HG03095 (cell line): ENCODE results near the gene OCA2.
"Not testable (repeated sequence)": the region's sequence is repeated elsewhere in the genome, so short reads cannot be mapped to it uniquely, and the experiment has no call there.

Experiments used
- ATAC-seq: cut with Tn5 transposase; IDR thresholded peaks from one replicate; pipeline ENCODE4 v1.9.1; 2021; ENCODE audit warnings: moderate library complexity; ENCODE audit not compliant: unreplicated experiment

Gene OCA2

DNA sequence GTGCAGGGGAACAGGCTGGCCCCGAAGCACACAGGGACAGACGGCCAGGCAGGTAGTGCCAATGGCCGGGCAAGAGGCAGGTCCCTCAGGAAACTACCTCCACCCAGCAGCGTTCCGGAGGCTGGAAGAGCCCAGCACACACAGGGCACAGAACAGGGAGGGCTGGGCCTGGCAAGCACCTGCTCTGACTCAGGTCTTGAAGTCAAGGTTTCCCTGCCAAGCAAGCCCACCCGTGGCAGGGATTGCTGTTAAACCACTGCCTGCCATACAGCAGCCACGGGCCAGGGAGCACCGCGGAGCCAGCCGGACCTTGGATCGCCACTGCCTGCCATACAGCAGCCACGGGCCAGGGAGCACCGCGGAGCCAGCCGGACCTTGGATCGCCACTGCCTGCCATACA lies 22.5 kb upstream of the OCA2 start:
- ATAC-seq, result not testable (repeated sequence)

DNA sequence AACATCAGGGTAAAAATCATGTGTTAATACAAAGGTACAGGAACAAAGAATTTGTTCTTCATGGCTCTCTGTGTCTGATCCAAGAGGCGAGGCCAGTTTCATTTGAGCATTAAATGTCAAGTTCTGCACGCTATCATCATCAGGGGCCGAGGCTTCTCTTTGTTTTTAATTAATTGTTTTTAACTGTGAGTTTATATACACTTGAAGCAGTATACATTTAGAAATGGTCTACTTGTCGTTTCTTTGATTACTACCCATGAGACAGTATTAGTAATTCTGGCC lies 21.2 kb upstream of the OCA2 start:
- no peak for ATAC-seq

DNA sequence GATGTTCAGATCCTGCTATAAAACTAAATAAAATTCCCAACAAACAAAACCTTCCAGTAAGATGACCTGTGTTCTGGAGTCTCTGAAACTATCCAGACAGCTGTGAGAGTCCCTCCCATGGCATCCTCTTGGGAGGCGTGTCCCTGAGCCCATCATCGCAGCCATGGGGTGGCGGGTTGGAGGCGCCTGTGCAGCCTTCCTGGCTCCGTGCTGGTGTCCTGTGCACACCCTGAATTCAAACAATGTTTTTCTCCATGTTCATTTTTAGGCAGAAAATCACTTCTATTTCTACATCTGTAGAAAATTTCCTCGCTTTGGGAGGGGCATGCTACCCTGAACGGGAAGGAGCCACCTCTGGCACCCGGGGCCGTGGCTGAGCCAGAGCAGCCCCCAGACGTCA lies 19.4 kb upstream of the OCA2 start:
- no peak for ATAC-seq

DNA sequence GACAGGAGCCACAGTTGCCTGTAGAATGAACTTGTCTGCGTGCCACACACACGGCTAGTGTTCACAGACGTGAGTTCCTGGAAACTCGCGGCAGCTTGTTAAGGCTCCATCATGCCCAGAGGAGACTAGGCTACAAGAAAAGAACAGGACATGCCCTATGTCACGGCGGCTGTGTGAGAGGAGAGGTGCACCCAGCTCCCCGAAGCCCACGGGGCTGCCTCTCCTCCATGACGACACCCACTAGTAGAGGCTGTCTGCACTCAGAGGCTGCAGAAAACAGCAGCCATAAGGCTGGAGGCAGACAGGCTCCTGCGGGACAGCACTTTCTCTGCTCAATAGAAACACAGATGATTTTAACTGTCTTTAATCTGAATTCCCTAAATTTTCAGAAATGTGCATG lies 19.0 kb upstream of the OCA2 start:
- ATAC-seq, result no peak

DNA sequence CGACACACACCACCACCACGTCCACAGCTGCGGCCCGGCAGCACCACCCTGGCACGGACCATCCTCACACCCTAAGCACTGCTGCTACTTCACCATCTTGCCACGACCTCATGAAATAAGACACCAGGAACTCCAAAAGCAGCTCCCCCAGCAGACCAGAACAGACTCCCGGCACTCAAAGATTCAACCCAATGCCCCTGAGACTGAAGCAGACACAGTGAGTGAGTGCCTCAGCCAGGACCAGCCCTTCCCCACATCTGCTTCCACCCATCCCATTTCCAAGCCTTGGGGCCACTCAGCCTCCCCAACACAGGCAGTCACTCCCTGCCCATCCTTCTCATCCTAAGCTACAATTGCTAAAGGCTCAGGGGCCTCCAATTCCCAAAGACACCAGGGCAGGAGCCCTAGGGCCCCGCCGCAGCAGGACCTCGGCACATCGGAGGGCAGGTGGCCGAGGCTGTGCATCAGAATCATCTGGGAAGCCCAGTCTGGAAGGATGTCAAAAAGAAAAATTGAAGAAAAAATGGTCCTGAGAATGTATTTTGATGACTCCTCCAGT lies 18.4 kb upstream of the OCA2 start:
- no peak for ATAC-seq

DNA sequence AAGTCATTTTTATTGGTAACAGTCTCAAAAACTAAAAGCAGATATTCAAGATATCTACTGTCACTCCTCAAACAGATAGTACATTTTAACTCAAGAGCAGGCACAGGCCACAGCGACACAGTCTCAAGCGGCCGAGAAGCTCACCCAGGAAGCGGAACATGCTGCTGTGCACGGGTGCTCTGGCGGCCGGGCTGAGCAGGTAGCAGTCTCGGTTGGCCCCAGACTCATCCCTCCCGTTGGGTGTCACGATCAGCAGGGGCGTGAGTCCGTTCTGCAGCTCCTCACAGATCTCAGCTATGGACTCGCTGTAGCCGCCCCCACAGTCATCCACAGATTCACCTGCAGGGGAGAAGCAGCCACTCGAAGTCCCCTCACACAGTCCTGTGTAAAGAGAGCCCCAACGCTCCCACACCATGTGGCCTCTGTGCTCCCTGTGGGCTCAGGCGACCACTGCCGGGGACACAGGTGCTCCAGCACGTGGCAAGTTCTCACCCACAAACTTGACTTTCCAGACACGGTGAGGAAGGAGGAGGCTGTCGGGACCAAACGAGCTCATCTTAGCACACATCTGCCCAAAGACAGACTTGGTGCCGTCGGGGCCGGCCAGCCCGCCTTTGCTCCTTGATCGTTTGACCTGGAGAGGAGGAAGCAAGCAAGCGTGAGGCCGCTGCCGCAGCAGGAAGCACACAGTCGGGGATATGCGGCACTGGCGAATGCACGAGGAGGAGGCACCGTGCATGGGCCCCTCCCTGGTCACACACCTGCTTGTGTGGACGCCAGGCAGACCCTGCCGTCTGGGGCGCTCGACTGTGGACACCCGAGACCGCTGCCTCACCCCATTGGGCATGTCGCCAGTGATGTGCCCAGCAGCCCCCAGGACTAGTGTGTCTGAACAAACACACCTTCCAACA lies 17.7 kb upstream of the OCA2 start:
- ATAC-seq, result no peak

DNA sequence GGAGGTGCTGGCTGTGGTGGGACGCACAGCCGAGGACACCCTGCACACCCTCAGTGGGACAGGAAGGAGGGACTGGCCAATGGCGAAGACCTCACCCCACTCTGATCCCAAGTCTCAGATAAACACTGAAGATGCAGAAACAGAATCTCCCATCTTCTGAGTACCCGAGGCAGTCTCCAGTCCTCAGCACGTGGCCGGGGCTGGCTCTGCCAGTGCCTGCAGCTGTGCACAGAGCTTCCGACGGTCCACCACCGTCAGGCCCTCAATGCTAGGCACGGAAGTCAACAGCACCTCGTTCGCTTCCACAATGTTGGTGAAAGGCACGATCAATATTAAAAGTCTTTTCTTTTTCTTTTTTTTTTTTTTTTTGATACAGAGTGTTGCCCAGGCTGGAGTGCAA lies 16.8 kb upstream of the OCA2 start:
- ATAC-seq, result no peak

DNA sequence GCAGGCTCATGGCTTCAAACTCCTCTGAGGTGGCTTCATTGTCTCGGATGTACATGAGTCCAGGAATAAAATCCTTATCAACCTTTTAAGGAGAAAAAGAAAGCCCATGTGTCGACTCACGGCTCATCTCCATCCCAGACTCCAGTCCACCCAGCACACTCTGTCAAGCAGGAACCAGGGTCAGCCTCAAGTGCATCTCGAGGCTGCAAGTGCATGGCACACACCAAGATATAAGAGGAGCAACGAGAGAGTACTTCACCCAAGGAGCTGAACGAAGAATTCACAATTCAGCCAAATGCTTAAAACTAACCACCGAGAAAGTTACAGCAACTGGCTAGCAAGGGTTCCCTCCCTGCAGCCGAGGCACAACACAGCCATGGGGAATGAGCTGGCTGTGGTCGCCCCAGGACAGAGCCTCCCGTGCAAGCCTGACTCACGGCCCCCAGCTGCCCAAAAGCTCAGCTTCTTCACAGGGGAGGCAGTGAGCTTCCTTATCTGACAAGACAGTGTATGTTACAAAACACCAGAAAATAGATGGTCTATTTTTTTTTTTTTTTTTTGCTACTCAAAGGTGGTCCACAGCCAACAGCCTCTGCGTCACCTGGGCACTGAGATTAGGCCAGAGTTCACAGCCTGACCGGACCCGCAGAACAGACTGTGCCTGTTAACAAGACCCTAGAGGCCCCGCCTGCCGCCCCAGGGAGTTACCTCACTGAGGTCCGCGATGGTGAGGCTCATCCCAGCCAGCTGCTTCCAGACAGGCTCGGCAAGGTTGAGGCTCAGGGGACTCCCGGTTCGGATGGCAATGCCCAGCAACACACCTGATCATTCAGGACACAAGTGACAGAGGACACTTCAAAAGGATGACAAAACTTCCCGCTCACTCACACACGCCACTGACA lies 15.9 kb upstream of the OCA2 start:
- ATAC-seq, result no peak

DNA sequence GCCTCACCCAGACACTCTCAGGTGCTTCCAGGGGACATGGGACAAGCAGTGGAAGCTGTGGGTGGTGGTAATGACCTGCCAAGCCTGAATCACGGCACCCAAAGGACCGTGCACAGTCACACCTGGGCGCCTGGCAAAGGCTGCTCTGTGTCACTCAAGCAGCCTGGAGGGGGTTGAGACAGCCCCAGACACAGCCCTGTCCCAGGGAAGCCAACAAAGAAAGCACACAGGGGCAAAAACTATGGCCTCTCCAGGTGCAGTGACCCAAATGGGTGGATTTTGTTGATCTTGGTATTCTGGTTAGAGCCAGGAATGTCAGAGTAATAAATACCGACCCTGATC lies 15.0 kb upstream of the OCA2 start:
- no peak for ATAC-seq

DNA sequence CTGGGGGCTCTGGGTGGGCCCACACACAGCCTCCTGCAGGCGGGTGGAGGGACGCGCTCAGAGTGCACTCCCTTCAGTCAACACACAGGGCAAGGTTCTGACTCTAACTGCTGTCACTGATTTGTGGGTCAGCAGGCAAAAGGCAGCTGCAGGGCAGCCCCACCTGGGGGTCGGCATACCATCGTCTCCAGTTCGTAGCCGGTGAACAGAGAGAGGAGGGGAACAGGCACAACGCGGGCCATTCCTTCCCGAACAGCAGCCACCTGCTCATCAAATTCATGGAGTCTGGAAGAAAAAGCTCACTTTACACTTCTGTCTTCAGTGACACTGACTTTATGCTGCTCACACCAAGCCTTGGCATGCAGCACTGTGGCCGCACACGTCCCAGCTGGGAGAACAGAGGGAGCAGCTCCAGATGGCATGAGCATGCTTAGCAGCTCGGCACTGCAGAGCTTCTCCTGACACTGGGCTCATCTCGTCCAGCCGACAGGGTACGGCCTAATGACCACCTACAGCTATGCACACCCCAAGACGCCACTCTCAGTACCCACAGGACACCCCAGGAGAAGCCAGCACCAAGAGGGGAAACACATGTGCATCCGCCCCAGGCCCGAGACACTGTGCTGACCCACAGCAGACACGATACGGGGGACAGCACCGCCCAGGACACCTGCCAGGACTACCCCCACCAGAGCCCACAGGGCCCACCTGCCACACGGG lies 14.4 kb upstream of the OCA2 start:
- ATAC-seq, result no peak

DNA sequence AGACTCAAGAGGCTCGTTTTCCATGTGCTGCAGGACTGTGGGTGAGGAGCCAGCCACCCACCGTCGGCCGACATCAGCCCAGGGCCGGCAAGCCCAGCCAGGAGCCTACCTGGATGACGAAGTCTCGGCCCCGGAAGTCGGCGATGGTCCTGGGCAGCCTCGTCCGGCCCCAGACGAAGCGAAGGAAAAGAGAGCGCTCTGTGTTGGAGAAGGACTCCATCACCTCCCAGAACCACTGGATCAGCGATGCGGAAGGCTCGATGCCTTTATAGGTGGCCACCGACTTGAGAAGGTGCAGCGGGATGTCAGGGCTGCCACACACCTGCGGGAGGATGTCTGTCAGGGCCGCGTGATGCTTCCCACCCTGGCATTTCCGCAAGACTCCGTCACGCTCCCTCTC lies 13.8 kb upstream of the OCA2 start:
- no peak for ATAC-seq

DNA sequence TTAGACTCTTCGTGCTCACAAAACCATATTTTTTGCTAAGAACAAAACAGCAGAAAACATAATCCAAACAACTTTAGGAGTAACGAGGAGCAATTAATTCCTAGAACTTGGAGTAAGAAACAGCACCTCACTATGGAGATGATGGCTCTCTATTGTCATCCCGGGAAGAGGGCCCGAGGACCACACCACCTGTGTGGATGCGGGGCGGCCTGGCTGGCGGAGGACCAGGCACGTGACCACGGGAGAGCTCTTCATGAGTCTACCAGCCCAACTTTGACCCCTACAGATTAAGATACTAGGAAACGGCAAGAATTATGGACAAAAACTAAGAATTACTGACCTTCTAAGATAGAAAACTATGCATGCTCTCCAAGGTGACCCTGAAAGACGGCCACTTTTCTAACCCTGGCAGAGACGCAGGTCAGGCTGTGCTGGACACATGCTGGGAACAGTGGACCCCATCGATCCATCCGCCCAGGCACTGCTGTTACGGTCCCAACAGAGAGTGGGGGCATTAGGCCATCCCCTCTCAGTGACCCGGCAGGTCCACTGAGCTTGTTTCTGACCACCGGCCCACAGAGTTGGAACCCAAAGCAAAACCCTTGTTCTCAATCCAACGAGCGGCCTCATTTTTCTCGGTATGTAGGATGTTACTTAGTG lies 13.1 kb upstream of the OCA2 start:
- ATAC-seq, result no peak

DNA sequence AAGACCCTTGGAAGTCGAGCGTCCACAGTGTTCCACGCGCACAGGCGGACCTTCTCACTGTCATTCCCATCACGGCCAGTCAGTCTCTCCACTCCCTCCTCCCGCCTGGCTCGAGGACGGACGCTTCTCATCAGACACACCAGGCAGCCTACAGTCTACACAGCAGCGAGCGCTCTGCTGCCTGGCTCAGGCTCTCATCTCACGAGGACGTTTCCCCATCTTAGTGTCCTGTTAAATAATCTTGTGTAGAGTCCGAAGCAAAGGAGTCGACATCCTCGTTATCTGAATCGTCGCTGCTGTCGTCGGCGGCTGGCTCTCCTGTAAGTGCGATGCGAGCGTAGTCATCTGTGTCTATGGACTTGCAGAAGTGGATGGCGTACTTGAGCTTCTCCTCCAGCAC lies 12.4 kb upstream of the OCA2 start:
- ATAC-seq, result no peak

DNA sequence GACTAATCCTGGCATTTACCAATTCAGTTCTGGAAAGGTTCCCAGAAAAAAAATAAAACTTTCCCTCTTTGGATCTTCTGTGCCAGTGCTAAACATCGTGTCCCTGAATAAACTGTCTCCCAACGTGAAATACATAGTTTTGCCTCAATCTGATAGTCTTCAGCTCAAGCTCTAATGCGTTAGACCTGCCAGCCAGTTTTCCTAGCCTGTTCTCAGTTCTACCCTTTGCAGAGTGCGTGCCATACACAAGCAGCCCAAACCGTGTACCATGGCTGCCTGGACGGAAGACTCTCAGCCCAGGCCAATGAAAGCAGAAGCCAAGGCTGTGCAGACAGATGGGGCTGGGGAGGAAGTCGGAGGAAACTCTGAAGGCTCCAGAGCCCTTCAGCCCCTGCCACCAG lies 11.4 kb upstream of the OCA2 start:
- no peak for ATAC-seq

DNA sequence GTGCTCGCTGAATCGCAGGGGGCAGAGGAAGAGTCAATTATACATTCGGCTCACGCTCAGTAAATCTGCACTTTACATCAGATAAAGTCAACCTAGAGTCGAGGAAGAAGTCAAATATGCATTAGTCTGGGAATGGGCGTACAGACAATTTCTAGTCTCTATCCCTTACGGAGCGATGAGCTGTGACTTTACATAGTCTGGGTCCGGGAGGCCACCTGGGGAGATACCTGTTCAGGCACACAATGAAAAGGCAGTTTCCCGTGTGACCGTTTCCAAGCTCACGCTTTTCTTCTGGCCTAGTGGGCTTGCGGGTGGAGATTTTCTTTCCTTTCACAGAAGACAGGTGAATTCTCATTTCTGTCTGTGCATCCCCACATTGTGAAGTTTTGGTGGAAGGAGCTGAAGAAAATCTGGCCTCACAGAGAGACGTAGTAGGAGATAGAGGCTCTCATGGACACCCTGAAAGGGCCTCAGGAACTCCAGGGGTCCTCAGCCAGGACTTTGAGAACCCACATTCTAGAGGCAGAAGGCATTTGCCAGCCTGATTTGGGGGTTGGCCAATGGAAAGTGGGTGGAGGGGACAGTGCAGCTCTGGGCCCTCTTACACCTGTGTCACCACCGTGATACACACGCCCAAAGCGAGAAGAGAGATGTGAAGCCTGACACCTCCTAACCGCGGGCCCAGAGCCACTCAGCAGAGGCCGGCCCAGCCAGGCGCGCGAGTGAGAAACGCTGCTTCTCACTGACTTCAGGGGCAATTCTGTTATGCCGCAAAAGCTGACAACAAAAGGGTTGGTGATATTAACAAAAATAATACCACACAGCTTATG lies 10.7 kb upstream of the OCA2 start:
- ATAC-seq, result no peak

DNA sequence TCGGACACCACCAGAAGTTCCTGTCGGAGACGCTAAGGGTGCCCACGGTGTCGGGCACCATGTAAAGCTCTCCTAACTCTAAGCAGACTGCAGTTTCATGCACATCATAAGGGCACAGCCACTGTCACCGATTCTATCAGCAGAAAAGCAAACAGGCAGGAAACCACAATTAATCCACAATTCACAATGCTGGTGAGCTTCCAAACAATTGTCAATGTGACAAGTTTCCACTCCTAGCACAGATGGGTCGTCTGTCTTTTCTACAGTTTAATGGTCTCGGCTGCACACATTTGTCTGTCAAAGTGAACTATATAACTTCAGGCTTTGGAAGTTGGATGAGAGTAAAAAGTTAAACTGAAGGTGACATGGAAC lies 8.8 kb upstream of the OCA2 start:
- ATAC-seq, result no peak

DNA sequence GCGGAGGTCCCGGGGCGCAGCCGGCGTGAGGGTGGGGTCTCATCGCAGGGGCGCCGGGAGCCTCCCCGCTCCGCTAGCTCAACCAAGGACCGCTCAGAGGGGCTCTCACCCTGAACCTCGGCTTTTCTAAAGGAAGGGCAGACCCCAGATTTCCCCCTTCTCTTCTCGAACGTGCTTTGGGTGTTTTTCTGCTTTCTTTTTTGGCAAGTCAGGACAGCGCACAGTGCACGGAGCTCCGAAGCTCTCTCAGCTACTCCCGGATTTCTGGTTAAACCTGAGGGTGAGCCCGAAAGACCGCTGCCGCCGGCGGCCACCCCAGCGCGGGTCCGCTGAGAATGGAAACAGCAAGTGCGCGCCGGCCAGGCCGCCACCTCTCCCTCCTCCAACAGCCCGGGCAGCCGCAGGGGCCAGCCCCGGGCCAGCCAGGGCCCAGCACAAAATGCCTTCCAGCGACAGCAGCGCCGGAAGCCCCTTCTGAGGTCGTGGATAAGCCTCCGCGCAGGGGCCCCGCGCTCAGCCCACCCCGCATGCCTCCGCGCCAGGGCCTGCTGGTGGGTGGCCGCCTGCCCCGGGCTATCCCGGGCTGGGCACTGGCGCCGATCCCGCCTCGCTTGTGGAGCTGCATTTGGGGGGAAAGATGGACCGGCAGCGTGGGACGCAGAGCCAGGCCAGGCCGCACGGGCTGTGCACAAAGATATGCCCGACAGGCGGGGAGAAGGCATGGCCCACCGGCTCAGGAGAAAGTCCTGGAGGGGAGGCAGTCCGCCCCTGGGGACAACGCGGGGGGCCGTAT lies 8.2 kb upstream of the OCA2 start:
- ATAC-seq, result no peak

DNA sequence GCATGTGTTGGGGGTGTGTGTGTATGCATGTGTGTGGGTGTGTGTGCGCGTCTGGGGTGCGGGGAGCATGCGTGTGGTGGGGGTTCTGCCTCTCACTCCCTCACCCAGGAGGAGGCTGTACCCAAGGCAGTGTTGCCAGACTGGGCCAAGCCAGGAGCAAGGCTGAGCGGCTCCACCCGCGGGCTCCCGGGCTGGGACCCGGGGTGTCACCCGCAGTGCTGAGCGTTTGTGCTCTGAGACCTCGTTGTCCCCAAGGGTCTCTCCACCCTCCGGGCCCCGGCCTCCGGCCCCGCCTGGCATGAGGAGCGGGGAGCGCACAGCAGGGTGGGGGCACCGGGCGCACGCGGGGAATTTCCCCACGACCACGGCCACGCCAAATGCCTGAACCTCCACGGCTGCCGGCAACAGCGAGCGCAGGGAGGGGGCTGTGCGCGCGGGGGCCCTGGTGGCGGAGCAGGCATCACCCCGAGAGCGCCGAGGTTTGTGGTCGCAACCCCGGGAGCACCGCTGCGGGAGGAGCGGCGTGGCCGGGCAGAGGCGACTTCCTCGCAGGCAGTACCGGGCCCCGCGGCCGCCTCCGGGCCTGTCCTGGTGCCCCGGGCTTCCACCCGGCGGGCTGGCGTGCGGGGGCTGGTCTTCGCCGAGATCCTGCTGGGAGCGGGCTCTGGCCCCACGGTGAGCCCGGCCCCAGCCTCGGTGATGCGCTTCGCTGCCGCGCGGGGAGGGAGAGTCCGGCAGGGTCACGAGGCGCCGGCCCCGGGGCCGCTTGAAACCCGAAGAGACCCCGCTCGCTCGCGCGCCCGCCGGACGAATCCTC lies 7.4 kb upstream of the OCA2 start:
- ATAC-seq, result no peak
